ENCODE data around the gene ANKMY1.

The ANKMY1 gene

DNA sequence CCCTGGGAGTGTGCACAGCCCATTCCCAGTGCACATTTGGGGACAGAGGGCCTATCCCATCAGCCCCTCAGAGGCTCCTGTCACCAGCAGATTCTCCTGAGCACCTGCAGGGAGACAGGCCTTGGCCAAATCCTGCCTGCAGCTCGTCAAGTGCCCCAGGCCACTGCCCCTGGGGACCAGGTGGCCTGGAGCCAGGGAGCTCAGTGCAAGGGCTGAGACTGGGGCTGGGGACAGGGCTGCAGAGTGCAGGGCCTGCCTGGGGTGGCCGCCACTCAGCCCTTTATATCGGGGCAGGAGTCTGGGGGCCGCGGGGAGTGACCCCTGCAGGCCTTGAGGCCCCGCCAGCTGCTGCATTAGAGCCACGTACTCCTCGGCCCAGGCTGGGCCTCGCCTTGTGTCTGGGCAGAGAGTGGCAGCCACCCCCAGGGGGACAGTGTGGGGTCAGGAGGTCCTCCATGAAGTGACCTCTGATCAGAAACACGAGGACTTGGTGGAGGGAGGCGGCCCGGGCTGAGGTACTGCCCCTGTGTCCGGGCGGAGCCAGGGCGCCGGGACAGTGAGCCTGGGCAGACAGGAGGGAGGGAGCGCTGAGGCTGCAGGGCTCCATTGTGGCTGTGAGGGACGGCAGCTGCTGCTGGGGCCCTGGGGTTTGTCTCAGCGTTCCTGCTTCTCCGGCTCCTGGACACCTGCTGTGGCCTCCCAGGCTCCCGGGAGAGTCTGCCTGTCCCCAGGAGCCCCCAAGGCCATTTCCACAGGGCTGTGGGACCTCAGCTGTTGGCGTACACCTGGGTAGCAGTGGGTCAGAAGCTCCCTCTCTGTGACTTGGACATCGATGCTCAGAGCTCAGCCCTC, 98.2 kb downstream of the ANKMY1 start:
- no peak for DNase-seq (ENCODE audit: low spot score)

DNA sequence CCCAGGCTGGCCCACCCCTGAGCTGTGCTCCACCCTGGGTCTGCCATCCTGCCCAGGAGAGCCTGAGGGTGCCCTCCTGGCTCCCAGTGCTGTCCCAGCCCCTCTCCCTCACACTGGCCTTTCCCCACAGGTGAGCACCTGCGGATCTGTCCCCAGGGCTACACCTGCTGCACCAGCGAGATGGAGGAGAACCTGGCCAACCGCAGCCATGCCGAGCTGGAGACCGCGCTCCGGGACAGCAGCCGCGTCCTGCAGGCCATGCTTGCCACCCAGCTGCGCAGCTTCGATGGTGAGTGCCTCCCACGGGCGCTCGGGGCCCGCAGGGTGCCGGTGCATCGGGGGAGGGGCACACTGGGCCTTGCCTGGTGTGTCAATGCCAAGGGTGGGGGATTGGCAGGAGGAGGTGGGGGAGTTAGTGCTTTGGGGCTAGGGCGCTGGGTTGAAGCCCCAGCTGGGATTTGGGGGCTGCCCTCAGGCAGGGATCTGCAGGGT, 98.8 kb downstream of the ANKMY1 start:
- no peak for DNase-seq (ENCODE audit: low spot score)

DNA sequence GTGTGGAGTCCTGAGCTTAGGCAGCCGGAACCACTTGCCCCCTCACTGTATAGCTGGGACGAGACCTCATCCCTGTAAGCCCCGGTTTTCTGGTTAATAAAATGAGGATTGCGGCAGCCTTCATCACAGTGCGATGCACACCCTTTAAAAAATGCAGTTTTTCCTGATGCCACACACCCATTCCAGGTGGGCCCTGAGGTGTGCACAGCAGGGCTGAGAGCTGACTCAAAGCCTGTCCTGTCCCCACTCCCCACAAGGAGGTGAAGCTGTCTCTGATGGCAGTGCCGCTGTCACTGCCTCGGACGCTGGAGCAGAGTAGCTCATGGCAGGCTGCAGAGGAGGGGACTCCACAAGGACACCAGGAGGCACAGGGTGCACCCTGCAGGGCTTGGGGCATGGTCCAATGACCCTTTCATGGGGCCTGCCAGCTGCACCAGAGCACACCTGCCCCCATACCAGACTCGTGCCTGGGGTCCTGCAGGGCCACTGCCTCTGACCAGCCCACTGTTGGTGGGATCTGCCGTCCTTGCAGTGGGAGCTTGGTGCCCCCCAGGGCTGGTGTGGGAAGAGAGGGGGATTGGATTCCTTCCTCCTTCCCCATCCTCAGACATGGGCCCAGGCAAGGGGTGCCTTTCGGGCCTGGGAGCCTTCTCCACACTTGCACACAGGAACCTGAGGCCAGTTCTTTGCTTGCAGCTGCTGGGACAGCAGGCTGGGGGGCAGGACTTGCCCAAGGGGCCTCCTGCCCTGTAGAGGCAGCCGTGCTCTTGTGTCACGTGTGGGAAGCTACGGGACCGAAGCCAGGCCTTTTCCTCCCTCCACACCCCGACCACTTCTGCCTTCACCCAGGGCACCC, 99.5 kb downstream of the ANKMY1 start:
- DNase-seq (ENCODE audit: low spot score): no peak

DNA sequence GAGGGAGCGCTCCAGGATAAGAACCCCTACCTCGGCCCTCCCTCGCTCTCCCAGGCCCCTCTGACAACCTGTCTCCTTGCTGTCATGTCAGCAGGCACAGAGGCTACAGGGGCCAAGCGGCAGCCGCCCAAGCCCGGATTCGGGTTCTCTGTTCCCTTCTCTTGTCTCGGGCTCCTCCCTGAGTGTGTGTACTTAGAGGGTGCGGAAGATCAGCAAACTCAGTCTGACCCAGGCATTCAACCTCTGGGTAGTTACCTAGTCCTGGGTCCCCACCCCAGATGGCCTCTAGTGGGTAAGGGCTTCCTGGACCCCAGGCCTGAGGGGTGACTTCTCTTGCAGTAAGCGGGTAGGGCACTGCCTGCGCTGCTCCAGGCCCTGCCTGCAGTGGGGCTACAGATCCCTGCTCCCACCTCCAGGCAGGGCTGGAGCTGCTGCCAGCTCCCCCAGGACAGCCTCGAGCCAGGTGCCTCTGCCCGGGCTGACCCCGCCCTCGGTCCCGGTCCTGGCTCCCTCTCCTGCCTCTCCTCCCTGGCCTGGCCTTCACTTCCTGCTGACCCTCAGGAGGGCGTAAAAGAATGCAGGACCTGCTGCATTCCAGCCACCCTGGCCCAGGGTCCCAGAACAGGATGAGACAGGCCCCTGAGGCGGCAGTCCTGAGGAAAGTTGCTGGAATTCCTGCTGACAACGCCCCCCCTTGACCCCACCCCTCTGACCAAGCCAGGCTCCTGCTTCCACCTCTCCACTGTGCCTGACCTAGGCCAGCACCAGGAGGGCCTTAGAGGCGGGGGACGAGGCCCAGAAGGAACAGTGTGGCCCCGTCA, 100.4 kb downstream of the ANKMY1 start:
- DNase-seq (ENCODE audit: low spot score): no peak

GRCh38 chr2:240456447-240457222, 101.2 kb downstream of the ANKMY1 start:
- DNase-seq (ENCODE audit: low spot score): no peak

- DNase-seq (ENCODE audit: low spot score): no peak
Measured at GRCh38 chr2:240455647-240456446, 101.9 kb downstream of the ANKMY1 start.

DNA sequence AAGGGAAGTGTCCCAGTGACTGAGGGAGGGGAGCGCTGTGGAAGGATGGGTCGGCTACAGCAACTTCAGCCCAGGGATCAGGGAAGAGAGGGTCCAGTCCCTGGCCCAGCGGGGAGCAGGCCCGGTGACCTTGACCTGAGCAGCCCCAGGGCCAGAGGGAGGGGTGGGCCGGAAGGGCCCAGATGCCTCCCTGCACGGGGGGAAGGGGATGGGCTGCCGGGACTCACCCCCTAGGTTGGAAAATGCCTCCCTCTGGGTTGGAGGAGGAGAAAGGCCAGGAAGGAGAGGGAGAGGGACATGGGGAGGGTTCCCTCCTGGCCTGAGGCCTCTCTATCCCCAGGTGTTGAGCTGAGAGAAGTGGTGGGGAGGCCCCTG, 102.5 kb downstream of the ANKMY1 start:
- no peak for DNase-seq (ENCODE audit: low spot score)

DNA sequence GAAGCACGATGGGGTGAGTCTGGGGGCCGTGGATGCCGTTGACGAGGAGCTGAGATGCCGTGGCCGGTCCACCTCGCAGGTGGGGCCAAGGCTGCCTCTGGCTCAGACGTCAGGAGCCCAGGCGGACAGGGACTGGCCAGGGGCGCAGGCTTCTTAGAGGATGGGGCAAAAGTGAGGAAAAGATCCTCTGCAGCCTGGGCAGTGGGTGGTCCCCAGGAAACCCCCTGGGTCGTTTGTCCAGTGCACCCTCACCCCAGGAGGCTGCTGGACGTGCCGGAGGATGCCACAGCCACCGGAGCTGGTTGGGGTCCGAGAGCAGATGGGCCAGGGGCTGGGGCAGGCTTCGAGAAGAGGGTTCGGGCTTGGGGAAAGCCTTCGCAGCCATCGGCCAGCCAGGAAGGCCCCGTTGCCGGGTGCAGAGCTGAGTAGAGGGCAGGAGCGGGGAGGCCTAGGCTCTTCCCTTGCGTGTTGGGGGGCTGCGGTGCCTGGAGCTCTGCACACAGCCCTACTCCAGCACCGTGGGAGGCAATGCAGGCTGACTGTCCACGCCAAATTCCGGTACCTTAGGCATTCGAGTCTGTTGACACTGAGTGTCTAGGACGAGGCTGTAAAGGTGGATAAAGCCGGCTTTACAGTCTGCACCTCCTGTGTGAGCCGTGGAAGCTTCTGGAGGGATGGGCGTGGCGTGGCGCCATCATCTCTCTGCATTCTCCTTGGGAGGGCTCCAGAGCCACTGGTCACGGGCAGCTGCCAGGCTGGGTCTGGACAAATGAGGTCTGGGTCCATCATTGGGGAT, 103.5 kb downstream of the ANKMY1 start:
- no peak for DNase-seq (ENCODE audit: low spot score)

DNA sequence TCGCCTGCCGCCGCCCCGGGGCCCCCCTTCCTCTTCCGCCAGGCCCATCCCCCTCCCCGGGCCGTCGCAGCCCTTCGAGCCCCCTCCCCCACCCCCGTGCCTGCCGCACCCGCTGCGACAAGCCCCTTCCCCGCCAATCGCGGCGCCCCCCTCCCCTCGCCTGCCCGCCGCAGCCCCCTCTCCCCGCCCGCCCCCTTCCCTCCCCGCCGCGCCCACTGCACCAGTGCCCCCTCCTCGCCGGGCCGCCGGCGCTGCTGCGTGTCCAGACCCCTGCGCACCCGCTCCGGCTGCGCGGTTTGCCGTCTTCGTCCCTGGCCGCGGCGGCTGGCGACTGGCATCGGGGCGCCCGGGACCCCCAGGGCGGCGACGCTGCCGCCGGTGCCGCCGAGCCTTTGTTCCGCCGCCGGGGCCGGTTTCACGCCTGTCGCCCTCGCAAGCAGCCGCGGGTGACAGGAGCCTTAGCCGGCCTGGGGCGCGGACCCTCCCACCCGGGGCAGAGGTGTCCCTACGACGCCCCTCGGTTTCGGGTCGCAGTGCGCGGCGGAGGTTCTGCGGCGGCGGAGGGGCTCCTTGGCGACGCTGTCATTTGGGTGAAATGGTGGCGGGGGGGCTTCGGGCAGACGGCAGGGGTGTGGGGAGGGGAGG, 104.2 kb downstream of the ANKMY1 start:
- DNase-seq (ENCODE audit: low spot score): no peak

DNA sequence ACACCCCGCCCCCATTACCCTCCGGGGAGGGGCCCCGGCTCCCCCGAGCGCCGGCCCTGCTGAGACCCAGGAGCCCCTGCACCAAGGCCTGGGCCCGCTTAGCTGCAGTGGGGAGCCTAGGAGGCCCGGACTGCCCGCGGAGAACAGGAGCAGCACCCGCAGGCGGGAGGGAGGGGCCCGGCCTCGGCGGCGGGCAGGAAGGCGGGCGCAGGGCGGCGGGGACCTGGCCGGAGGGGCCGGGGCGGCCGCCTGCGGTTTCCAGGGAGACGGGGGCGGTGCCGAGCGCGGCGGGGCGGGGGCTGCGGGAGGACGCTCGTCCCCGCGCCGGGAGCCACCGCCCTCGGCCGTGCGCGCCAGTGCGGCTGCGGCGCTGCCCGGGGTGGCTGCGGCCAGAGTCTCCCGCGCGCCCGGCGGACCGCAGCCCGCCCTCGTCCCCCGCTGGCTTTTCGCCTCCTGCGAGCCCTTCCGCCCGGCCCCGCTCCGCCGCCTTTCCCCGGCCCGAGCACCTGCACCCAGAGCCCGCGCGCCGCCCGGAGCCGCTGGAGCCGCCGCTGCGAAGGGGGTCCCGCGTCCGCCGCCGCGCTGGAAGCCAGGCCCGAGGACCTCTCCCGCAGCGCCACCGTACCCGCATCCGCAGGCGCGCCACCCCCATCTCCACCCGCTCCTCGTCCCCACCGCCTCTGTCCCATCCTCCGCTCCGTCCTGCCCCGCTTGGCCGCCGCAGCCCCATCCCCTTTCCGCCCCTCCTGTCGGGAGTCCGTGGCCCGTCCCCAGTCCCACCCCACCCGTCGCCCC, 105.1 kb downstream of the ANKMY1 start:
- no peak for DNase-seq (ENCODE audit: low spot score)

GRCh38 chr2:240451791-240452461, 105.9 kb downstream of the ANKMY1 start:
- no peak for DNase-seq (ENCODE audit: low spot score)

GRCh38 chr2:240451108-240451611, 106.6 kb downstream of the ANKMY1 start:
- no peak for DNase-seq (ENCODE audit: low spot score)

DNA sequence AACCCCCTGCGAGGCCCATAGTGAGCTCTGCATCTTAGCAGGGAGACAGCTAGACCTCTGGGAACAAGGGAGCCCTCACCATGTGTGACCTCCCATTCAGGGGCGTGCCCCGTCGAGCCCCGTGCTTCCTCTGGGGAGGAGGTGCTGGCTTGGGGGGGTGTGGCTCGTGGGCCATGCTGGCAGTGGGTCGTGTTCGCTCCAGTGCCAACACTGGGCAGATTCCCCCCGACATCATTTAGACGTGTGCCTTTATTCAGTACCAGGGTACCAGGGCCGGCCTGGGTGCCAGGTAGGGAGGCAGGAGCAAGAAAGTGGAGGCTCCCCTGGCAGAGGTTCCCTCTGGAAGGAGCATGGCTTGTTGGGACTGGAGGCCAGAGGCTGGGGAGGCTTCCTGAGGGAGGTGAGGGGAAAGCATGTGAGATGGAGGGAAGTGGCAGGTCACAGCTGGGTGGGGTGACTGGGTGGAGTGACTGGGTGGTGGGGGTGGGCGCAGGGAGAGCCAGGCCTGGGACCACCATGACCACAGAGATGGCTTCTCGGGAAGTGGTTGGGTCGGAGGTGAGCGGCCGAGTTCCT, 107.2 kb downstream of the ANKMY1 start:
- no peak for DNase-seq (ENCODE audit: low spot score)

- DNase-seq (ENCODE audit: low spot score): no peak
Measured at GRCh38 chr2:240449764-240450531, 107.8 kb downstream of the ANKMY1 start.

DNA sequence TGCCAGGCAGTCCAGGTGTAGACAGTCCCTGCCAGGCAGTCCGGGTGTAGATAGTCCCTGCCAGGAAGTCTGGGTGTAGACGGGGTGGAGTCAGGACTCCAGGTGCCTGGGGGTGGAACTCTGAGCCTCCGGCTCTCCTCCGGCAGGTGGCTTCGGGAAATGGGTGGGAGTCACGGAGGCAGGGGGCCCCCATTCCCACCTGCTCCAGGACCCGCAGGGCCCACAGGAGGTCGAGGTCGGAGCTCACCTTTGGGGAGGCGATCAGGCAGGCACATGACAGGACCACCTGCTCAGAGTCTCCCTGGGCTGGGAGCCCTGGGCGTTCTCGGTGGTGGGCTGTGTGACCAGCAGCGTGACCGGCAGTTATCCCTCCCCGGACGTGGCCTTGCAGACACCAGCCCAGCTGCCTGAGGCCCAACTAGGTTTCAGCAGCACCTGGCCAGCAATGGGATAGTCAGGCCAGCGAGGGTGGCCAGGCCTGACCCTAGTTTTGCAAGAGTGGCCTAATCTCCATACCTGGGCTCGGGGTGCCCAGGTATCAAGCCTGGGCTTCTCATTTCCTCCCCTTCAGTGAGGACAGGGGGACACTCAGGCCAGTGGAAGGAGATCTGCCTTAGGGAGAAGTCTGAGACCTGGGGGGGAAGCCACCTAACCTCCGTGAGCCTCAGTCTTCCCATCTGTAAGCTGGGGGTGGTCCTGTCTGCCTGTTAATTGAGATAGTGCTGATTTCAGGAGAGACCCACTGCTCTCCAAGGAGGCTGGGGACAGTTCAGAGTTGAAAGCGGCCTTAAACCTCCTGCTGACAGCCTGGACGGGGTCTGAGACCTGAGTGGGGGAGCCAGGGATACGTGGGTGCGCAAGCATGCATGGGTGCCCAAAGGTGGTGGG, 109.2 kb downstream of the ANKMY1 start:
- DNase-seq (ENCODE audit: low spot score): no peak

All from hematopoietic multipotent progenitor cell treated with erythropoietin and hydrocortisone succinate and interleukin-3 and kit ligand, for 15 days (in vitro differentiated cells).